NCI-H526 (cell line): ENCODE measurements around the gene TTLL8.
"Not testable (repeated sequence)": the region's sequence is repeated elsewhere in the genome, so short reads cannot be mapped to it uniquely, and the experiment has no call there.

Experiments used
- DNase-seq, 2 experiments: peaks; one replicate each; lab custom pipeline; 2025; lab: John Stamatoyannopoulos, UW

The TTLL8 gene

DNA sequence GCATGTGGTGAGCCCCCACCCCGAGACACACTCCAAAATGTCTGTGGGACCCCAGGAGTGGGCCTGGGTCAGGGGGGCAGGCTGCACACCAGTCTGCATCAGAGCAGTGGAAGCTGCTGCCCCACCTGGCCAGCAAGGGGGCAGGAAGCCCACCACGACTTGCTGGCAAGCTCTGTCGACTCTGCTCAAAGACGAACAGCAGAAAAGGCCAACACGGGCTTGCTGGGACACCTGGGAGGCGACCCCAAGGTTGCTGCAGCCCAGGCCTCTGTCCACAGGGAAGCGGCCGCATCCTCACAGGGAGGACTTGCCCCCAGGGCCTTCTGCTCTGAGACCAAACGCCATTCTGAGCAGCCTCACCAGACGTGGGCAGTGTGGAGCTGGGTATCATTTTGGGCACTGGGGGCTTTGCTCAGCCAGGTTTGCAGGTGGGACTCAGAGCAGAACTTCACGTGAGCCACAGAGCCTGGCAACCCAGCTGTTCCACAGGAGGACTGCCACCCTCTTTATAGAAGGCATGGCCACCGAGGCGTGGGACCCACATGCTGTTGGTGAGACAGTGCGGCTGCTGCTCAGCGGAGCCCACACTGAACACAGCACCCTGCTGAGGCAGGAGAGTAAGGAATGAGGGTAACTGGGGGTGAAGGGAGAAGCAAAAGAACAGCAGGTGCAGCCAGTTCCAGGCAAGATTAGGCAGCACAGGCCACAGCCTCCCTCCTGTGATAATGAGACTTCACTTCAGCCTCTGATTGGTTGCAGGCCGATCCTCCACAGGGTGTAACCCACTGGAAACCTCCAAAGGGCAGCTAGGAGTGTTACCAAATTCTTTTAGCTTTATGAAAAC lies 56.5 kb downstream of the TTLL8 start:
- DNase-seq: no peak

DNA sequence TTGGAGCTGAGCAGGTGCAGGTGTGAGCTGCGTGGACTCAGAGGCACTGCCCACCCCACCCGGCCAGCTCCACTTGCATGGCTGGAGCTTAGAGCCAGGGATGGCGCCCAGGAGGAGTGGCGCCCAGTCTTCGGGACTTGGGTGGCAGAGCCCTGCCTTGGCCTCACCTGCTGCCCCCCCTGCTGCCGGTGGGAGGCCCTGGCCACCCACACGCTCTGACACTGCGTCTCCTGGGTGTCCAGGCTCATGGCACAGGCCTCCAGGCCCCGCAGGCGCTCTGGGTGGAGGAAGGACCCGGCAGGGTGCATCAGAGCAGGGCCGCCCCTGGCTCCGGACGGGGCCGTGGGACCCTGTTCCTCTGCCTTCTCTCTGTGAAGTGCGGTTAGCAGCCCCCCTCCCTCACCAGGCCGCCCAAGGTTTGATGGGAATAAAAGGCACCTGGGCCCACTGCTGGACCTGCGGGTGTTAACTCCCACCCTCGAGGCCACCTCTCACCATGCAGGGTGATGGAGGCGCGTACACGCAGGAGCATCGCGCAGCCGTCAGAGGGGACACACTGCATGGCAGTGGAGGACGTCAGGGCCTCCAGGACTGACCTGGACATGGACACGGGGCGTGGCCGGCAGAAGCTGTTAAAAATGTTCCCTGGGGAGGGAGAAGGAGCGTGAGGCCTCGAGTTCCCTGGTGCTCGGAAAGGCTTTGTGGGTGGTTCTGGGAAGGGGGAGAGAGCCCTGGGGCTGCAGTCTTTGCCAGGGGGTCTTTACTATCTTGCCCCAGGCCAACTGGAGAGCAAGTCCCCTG lies 57.3 kb downstream of the TTLL8 start:
- DNase-seq: no peak

DNA sequence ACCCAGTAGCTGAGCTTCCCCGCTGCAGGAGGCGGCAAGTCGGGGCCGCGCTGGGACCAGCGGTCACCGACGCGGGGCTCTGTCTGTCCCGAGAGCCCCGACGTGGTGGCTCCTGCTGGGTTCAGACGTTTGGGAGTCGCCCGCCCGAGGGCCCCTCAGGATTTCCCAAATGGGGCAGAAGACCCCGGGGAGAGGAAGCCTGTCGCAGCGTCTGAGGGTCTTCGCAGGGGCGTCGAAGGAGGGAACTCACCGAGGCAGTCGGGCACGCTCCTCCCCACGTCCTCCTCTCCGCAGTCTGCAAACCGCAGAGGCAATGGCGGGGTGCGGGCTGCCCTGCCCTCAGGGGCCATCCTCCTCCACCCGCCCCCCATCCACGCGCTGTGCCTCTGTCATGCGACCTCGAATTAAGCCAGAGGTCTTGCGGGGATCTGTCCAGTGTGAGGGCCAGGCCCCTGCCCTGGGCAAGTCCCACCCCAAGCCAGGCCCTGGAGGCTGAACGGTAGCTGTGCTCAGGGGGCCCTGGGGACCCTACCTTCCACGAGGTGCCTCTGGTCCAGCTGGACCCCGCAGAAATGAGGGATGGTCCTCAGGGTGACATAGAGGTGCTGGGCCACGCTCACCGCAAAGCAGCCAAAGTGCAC lies 58.0 kb downstream of the TTLL8 start:
- DNase-seq: no peak

DNA sequence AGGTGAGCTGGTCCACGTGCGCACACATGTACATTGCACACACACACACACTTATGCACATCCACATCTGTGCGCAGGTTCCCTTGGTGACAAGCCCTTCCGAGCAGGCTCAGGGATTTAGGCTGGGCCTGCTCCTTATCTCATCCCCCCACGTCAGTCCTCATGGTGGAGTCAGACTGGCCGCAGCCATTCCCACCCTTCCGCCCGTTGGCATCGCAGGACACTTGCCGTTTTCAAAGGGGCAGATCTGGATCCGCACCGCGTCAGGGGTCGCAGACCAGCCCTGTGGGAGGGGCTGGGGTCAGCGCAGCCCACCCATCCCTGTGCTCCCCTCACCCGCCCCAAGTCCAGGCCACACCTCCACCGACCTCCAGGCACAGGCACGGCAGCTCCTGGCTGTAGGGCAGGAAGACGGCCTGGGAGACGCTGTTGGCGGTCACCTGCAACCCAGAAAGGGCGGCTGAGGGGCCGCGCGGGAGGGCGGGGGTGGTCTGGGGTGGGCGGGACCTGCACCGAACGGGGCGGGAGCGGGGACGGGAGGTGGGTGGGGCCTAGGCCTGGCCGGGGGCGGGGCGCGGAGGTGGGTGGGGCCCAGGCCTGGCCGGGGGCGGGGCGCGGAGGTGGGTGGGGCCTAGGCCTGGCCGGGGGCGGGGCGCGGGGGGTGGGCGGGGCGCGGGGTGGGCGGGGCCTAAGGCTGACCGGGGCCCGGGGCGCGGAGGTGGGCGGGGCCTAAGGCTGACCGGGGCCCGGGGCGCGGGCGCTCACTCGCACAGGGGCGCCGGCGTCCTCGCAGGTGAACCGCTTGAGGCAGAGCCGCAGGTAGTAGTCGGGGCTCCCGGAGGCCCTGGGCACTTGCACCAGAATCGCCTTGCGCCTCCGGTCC lies 58.8 kb downstream of the TTLL8 start:
- no peak for DNase-seq

DNA sequence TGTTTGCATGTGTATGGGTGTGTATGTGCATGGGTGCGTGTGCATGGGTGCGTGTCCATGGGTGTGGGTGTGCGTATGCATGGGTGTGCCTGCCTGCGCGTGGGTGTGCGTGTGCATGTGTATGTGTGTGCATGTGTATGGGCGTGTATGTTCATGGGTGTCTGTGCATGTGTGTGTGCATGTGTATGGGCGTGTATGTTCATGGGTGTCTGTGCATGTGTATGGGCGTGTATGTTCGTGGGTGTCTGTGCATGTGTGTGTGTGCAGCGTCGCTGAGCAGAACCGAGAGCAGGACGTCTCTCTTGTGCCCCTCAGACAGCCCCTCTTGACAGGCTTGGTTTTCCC lies 59.4 kb downstream of the TTLL8 start:
- DNase-seq: no peak

DNA sequence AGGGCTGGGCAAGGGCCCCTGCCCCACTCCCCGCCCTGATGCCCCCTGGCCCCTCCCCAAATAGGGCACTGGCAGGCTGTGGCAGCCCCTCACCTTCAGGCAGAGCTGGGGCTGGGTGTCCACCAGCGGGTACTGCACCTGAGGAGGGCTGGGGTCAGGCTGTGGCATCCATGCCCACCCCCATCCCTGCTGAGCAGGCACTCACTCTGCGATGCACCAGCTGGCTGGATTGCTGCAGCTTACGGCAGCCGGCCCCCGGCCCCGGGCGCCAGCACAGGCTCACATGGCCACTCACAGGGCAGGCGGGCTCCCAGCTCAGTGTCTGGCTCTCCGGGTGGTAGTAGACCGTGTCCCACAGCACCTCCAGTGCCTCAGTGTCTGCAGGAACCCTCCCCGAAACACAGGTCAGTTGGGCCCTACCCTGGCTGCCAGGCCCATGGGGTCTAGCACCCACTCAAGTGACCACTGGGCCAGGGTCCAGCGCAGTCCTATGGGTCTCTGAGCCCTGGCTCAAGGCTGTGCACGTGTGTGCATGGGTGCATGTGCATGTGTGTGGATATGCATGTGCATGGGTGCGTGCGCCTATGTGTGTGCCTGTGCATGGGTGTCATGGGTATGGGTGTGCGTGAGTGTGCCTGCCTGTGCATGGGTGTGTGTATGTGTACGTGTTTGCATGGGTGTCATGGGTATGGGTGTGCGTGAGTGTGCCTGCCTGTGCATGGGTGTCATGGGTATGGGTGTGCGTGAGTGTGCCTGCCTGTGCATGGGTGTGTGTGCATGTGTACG lies 60.0 kb downstream of the TTLL8 start:
- no peak for DNase-seq

DNA sequence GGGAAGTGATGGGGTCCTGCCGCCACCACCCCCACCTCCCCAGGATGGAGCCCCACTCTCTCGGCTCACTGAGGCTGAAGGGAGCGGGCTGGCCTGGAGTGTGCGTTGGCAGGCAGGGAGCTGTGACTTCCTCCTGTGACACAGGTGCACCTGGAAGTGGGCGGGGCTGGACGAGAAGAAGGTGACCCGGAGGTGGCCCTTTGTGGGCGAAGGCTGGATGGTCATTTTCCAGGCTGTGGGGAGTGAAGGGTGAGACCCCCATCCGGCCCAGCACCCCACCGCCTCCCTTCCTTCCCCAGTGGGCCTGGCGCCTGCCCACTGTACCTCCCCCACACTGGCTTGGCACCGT lies 60.9 kb downstream of the TTLL8 start:
- no peak for DNase-seq

DNA sequence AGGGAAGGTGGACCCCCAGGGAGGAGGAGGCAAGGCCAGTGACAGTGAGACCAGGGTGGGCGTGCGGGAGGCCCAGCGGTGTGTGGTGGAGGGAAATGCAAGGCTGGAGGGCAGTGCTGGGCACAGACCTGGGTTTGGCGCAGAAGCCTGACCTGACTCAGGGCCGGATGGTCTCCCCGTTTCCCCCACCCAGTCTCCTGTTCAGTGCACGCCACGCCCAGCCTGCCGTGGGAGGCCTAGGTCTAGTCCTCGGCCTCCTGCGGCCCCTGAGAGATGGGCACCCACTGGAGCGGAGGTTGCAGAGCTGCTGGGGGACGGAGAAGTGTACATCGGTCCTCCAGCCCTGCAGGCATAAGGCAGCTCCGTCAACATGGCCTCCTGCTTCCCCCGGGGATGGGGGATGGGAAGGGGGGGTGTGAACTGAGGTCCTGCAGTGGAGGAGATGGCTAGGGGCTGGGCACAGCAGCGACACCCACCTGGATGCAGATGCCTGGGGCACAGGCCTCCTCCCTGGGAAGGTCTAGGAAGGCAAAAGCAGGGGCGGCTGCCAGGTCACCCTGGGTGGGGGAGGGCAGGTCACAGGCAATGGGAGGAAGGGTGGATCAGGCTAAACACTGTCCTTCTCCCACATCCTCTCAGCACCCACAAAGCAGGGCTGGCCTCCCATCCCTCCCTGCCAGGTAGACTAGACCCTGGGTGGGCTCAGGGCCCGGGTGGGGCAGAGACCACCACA lies 61.4 kb downstream of the TTLL8 start:
- DNase-seq: no peak

DNA sequence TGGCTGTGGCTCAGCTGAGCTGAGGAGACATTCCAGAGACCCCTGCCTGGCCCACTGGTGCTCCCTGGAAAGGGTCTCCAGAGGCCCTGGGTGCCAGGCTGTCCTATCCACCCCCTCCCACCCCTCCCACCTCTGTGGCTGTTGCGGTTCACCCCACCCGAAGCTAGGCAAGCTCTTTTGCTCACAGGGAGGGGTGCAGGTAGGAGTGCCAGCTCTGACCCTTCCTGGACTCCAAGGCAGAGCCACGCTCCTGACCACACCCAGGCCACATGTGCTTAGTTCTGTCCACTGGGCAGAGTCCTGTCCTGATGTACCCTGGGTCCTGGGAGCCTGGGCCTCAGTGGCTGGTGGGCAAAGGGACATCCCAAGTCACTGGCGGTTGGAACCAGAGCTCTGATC lies 62.0 kb downstream of the TTLL8 start:
- no peak for DNase-seq

DNA sequence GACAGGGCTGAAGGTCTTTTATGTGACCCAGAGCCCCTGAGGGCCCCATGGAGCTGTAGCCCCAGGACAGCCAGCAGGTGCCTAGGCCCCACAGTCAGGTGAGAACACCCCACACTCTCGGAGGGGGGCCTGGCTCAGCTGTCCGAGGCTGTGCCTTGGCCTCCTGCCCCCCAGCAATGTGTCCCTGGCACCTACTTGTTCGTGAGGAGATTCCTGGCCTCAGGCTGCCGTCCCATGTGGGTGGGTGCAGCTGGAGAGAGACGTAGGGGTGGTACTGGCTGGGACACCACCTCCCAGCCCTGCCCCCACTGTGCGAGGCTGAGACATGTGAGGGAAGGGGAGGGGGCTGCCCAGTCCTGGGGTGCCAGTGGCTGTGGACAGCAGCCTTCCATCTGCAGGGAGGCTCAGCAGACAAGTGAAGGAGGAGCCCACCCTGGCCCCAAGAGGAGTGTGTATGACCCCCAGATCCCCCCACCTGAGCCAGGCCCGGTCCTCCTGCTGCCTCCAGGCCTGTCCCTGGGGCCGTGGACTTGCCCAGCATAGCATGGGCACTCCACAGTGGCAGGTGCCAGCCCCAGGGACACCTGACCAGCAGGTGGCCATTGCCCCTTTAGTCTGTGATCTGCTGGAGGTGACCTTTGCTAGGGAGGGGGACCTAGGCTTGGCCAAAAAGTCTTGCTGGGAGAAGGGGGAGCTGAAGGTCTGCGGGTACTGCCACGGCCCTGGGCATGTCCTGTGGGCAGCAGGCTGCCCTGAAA lies 62.6 kb downstream of the TTLL8 start:
- no peak for DNase-seq

DNA sequence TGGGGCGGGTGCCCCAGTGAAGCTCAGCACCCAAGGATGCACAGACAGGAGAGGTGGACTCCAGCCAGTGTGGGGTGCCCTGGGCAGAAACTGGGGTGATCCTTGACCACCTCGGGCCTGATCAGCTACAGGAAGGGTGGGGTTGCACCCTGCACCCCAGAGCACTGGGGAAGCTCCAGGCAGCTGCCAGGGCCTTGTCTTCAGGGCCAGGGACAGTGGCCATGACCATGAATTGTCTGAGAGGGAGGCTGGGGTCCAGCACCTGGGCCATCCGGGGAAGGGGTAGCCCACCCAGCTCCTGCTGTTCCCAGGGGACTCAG lies 63.1 kb downstream of the TTLL8 start:
- DNase-seq: no peak

DNA sequence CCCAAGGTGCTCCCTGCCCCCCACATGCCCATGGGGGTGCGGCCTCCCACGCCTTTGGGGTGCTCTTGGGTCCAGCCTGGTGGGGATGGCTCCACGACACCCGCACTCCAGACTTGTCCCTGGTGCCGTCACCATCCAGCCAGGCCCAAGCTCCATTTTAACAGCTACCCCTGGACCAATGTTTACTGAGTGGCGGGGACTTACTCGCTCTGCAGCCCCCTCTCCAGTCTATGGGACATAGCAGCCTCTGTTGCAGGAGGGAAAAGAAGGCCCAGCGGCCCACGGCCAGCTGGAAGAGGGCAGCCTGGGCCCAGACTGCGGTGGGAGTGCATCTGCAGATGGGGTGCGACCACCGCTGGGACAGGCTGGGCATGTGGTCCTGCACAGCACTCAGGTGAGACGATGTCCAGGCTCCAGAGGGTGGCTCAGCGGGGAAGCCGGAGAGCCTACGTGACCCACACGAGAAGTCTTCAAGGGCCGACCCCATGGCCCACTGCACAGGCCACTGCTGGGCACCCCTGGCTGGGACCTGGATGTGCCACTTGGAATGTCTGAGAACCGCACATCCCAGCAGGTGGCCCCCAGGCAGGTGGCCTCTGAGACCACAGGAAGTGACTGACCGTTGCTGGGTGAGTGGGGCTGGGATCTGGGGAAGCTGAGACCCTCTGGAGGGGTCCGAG lies 63.6 kb downstream of the TTLL8 start:
- no peak for DNase-seq

DNA sequence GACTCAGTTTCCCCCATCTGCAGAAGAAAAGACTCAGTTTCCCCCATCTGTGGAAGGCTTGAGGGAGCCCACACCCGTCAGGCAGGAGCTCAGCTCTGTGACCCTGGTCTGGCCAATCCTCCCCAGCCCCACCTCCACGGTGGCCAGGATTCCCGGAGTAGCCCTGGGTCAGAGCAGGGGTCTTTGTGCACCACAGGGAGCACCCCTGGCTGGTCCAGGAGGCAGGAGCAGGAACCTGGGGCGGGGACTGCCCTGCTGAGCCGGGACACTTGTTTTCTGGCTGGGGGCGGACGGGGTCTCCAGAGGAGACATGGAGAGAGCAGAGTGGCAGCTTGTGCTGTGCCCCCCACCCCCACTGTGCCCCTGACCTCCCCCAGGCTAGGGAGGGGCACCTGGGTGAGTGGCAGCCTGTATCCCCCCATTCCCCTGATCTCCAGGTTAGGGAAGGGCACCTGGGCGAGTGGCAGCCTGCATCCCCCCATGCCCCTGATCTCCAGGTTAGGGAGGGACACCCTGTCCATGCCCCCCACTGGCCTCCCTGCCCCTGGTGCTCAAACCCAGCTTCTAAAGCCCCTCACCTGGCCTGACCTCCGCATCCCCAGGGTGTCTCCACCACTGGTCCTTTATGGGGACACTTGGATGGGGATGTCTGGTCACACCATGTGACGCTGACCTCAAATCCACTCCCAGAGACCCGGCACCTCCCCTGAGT lies 64.3 kb downstream of the TTLL8 start:
- no peak for DNase-seq

DNA sequence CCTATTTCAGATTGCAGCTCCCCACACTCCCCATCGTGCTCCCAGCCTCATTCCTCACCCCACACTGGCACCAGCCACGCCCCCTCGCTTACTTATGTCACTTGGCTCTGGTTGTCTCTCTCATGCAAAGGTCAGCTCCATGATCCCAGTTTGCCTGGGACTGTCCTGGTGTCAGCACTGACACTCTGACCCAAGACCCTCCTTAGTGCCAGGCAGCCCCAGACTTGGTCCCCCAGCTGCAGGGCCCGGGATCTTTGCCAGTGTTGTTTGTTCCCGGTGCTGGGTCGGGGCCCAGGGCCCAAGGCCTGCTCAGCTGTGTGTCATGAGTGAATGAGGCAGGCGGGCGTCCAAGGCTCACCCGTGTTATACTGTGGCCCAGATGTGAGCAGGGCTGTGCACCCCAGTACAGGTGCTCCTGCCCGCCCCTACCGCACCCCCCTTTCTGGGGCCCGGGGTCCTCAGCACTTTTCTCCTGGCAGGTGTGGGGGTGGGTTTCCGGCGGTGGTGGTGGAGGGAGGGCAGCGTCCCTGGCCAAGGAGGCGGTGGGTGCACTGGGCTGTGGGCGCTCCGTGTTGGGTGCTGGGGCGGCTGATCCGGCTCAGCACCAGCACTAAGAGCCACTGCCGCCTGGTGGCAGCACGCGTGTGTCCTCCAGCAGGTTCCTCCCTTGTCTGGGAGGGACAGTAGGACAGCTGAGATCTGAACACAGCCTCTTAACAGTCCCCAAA lies 65.0 kb downstream of the TTLL8 start:
- DNase-seq: peak in 1 of 2 experiments; percentile 61

DNA sequence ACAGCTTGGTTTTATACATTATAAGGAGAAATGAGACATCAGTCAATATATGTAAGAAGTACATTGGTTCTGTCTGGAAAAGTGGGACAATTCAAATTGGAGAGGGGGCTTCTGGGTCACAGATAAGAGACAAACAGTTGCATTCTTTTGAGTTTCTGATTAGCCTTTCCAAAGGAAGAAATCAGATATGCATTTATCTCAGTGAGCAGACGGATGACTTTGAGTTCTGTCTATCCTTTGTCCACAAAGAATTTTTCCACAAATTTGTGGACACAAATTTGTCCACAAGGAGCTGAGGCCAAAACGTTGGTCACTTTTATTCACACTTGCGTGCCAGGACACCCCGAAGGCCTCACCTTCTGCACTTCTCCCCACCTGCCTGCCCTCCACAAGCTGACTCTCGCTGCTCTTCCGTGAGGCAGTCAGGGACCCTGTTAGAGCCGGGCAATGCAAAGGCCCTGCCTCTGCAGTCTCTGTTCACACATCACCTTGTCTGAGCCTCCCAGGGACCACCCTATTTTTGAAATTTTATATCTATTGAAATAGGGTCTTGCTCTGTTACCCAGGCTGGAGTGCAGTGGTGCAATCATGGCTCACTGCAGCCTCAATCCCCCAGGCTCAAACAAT lies 66.1 kb downstream of the TTLL8 start:
- no peak for DNase-seq

DNA sequence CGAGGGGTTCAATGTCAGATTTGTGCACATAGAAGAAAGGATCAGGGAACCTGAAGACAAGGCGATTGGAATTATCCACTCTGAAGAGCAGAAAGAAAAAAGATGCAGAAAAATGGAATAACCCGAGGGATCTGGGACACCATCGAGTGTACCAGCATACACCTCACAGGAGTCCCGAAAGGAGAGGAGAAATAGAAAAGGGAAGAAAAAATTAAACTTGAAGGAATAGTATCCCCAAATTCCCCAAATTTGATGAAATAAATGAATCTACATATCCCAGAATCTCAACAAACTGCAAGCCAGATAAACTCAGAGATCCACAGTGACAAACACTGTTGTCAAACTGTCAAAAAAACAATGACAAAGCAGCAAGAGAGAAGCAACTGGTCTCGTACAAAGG lies 66.9 kb downstream of the TTLL8 start:
- DNase-seq: no peak

DNA sequence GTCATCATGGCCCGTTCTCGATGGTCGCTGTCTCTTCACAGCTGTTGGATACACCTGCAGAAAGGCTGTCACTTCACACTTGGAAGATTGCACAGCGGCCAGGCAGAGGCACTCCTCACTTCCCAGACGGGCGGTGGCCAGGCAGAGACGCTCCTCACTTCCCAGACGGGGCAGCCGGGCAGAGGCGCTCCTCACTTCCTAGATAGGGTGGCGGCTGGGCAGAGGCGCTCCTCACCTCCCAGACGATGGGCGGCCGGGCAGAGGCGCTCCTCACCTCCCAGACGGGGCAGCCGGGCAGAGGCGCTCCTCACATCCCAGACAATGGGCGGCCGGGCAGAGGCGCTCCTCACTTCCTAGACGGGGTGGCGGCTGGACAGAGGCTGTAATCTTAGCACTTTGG lies 68.3 kb downstream of the TTLL8 start:
- DNase-seq: not testable (repeated sequence)

DNA sequence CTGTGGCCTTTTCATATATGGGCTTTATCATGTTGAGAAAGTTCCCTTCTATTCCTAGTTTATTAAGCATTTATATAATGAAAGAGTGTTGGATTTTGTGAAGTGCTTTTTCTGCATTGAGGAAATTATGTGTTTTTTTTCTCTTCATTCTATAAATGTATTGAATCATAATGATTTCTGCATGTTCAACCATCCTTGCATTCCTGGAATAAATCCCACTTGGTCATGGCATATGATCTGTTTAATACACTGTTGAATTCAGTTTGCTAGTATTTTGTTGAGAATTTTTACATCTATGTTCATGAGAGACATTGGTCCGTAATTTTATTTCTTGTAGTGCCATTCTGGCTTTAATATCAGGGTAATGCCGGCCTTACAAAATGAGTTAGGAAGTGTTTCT lies 71.8 kb downstream of the TTLL8 start:
- DNase-seq: no peak
